ENCODE data around the gene IRAK1. TPM values are rescaled to one million over a fixed set of nuclear protein-coding genes. Genes with fewer than 3 reads are reported as not detected.

IRAK1 gene
- total and polyA plus RNA-seq, 10 of the 15 experiments (the other 5 are each of a cell fraction or from before 2014, with no cell fraction given), result 4.2 to 136 (median 39.5) TPM

- TF ChIP-seq PBX3 (IDR thresholded peaks at IDR 0.05; ENCODE audit: insufficient replicate concordance, low read depth, low read length) (no peak), YY1 (IDR thresholded peaks at IDR 0.05; ENCODE audit: low read depth, low read length) (no peak), CHD1 (IDR thresholded peaks at IDR 0.05; ENCODE audit: low read depth, low read length) (no peak), YBX1 (IDR thresholded peaks at IDR 0.05) (no peak), ZNF622 (IDR thresholded peaks at IDR 0.05) (no peak), NFYA (IDR thresholded peaks at IDR 0.05; ENCODE audit: borderline replicate concordance, low read depth, low read length) (no peak), SMAD5 (IDR thresholded peaks at IDR 0.05; ENCODE audit: low read depth) (no peak)
- TF ChIP-seq, protein P1, sequence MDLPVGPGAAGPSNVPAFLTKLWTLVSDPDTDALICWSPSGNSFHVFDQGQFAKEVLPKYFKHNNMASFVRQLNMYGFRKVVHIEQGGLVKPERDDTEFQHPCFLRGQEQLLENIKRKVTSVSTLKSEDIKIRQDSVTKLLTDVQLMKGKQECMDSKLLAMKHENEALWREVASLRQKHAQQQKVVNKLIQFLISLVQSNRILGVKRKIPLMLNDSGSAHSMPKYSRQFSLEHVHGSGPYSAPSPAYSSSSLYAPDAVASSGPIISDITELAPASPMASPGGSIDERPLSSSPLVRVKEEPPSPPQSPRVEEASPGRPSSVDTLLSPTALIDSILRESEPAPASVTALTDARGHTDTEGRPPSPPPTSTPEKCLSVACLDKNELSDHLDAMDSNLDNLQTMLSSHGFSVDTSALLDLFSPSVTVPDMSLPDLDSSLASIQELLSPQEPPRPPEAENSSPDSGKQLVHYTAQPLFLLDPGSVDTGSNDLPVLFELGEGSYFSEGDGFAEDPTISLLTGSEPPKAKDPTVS (IDR thresholded peaks at IDR 0.05; ENCODE audit: low read depth, low read length), result no peak
- TF ChIP-seq, protein P2, sequence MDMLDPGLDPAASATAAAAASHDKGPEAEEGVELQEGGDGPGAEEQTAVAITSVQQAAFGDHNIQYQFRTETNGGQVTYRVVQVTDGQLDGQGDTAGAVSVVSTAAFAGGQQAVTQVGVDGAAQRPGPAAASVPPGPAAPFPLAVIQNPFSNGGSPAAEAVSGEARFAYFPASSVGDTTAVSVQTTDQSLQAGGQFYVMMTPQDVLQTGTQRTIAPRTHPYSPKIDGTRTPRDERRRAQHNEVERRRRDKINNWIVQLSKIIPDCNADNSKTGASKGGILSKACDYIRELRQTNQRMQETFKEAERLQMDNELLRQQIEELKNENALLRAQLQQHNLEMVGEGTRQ (IDR thresholded peaks at IDR 0.05; ENCODE audit: borderline replicate concordance, low read depth, low read length), result no peak
- TF ChIP-seq, protein P3, sequence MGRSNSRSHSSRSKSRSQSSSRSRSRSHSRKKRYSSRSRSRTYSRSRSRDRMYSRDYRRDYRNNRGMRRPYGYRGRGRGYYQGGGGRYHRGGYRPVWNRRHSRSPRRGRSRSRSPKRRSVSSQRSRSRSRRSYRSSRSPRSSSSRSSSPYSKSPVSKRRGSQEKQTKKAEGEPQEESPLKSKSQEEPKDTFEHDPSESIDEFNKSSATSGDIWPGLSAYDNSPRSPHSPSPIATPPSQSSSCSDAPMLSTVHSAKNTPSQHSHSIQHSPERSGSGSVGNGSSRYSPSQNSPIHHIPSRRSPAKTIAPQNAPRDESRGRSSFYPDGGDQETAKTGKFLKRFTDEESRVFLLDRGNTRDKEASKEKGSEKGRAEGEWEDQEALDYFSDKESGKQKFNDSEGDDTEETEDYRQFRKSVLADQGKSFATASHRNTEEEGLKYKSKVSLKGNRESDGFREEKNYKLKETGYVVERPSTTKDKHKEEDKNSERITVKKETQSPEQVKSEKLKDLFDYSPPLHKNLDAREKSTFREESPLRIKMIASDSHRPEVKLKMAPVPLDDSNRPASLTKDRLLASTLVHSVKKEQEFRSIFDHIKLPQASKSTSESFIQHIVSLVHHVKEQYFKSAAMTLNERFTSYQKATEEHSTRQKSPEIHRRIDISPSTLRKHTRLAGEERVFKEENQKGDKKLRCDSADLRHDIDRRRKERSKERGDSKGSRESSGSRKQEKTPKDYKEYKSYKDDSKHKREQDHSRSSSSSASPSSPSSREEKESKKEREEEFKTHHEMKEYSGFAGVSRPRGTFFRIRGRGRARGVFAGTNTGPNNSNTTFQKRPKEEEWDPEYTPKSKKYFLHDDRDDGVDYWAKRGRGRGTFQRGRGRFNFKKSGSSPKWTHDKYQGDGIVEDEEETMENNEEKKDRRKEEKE (IDR thresholded peaks at IDR 0.05), result no peak
Observed at GRCh38 chrX:153999359-154000037, 20.2 kb downstream of the IRAK1 start (continued).
